Neural cell (in vitro differentiated cells): Measurements from ENCODE around the gene ST6GALNAC3. TPM values are rescaled to one million over a fixed set of nuclear protein-coding genes. Genes with fewer than 3 reads are reported as not detected.

Source experiments
- H2AFZ ChIP-seq: fragments of 200-600, 300-800 bp; sonication (generic), shearing (Covaris generic); 2 replicates; pipeline ENCODE4 v1.6.0; 2014; ENCODE audit warnings: low read depth, mild to moderate bottlenecking, antibody characterized with exemption, low read length, moderate library complexity
- H3F3A ChIP-seq: fragments of 200-600 bp; shearing (Covaris generic); 2 replicates; pipeline ENCODE4 v1.6.1; 2016; ENCODE audit warnings: mild to moderate bottlenecking, moderate library complexity, mixed read lengths, antibody characterized with exemption, low read length; ENCODE audit not compliant: insufficient read depth, poor library complexity, severe bottlenecking
- H3K27ac ChIP-seq: fragments of 200-600, 300-800 bp; sonication (generic), shearing (Covaris generic); 2 replicates; pipeline ENCODE4 v1.5.1; 2014; ENCODE audit warnings: mild to moderate bottlenecking, low read length, moderate library complexity
- H3K27me3 ChIP-seq: fragments of 300-800, 200-600 bp; sonication (generic), shearing (Covaris generic); 2 replicates; pipeline ENCODE4 v1.6.0; 2014; ENCODE audit warnings: mild to moderate bottlenecking, low read depth, low read length, moderate library complexity; ENCODE audit not compliant: insufficient read depth
- H3K36me3 ChIP-seq: fragments of 300-800, 200-600 bp; sonication (generic), shearing (Covaris generic); 2 replicates; pipeline ENCODE4 v1.5.1; 2014; ENCODE audit warnings: mild to moderate bottlenecking, antibody characterized with exemption, low read length, moderate library complexity; ENCODE audit not compliant: insufficient read depth
- H3K4me2 ChIP-seq: fragments of 300-800, 200-600 bp; sonication (generic), shearing (Covaris generic); 2 replicates; pipeline ENCODE4 v1.6.0; 2014; ENCODE audit warnings: mild to moderate bottlenecking, low read length
- H3K4me3 ChIP-seq: fragments of 300-800, 200-600 bp; sonication (generic), shearing (Covaris generic); 2 replicates; pipeline ENCODE4 v1.5.1; 2014; ENCODE audit warnings: mild to moderate bottlenecking, low read length, moderate library complexity
- H3K79me2 ChIP-seq: fragments of 200-600 bp; shearing (Covaris generic); replicated peaks from 2 replicates; pipeline ENCODE4 v1.6.0; 2014; ENCODE audit warnings: mild to moderate bottlenecking, low read length, moderate library complexity; ENCODE audit not compliant: insufficient read depth
- H3K9ac ChIP-seq: fragments of 300-800, 200-600 bp; sonication (generic), shearing (Covaris generic); 2 replicates; pipeline ENCODE4 v1.6.1; 2016; ENCODE audit warnings: mild to moderate bottlenecking, low read length, mixed read lengths
- H3K9me2 ChIP-seq: fragments of 200-600 bp; shearing (Covaris generic); 2 replicates; pipeline ENCODE4 v1.6.1; 2016; ENCODE audit warnings: mild to moderate bottlenecking, low read length, mixed read lengths; ENCODE audit not compliant: insufficient read depth
- H3K9me3 ChIP-seq: fragments of 200-600, 300-800 bp; sonication (generic), shearing (Covaris generic); 2 replicates; pipeline ENCODE4 v1.6.1; 2016; ENCODE audit warnings: mild to moderate bottlenecking, mixed run types, low read length, moderate library complexity, mixed read lengths
- H4K20me1 ChIP-seq: fragments of 200-600 bp; shearing (Covaris generic); 2 replicates; pipeline ENCODE4 v1.6.1; 2016; ENCODE audit warnings: mild to moderate bottlenecking, mixed run types; ENCODE audit not compliant: insufficient read depth
- CTCF ChIP-seq: fragments of 450-650 bp; IDR thresholded peaks from 2 replicates; pipeline ENCODE4 v1.5.1; 2014; ENCODE audit warnings: antibody characterized with exemption, mild to moderate bottlenecking, moderate library complexity; ENCODE audit not compliant: poor library complexity, severe bottlenecking
- EP300 ChIP-seq: fragments of 450-650 bp; conservative IDR thresholded peaks from 2 replicates; pipeline ENCODE4 v1.6.1; 2014; ENCODE audit warnings: antibody characterized with exemption, mild to moderate bottlenecking, moderate library complexity; ENCODE audit not compliant: poor library complexity, severe bottlenecking
- EZH2 ChIP-seq: fragments of 200-600, 300-800 bp; shearing (Covaris generic), sonication (generic); IDR thresholded peaks from 2 replicates; pipeline ENCODE4 v1.6.1; 2014; ENCODE audit warnings: antibody characterized with exemption, low read length, borderline replicate concordance, mild to moderate bottlenecking; ENCODE audit not compliant: insufficient read depth, poor library complexity, severe bottlenecking
- MXI1 ChIP-seq: fragments of 450-650 bp; conservative IDR thresholded peaks from 2 replicates; pipeline ENCODE4 v1.6.1; 2014; ENCODE audit warnings: antibody characterized with exemption, mild to moderate bottlenecking; ENCODE audit not compliant: poor library complexity, severe bottlenecking
- POLR2AphosphoS5 ChIP-seq: IDR thresholded peaks from 2 replicates; pipeline ENCODE4 v1.6.1; 2012
- RAD21 ChIP-seq: fragments of 450-650 bp; conservative IDR thresholded peaks from 2 replicates; pipeline ENCODE4 v1.6.1; 2014; ENCODE audit warnings: antibody characterized with exemption, mild to moderate bottlenecking, moderate library complexity
- REST ChIP-seq: IDR thresholded peaks from 2 replicates; pipeline ENCODE4 v1.6.1; 2012; ENCODE audit warnings: borderline replicate concordance
- SMC3 ChIP-seq: fragments of 450-650 bp; conservative IDR thresholded peaks from 2 replicates; pipeline ENCODE4 v1.6.1; 2014; ENCODE audit warnings: antibody characterized with exemption, mild to moderate bottlenecking, moderate library complexity; ENCODE audit not compliant: poor library complexity
- TAF1 ChIP-seq: IDR thresholded peaks from 2 replicates; pipeline ENCODE4 v1.6.1; 2012; ENCODE audit warnings: low read depth
- polyA plus RNA-seq: library from polyadenylated mRNA; depleted of rRNA; stranded (reverse); fragments of >200 nt; gene quantifications from 2 replicates; pipeline ENCODE4 v1.2.3, GENCODE V29; 2014

Gene ST6GALNAC3
- polyA plus RNA-seq, 1 donor from 2014 or later: 3.6 TPM

DNA sequence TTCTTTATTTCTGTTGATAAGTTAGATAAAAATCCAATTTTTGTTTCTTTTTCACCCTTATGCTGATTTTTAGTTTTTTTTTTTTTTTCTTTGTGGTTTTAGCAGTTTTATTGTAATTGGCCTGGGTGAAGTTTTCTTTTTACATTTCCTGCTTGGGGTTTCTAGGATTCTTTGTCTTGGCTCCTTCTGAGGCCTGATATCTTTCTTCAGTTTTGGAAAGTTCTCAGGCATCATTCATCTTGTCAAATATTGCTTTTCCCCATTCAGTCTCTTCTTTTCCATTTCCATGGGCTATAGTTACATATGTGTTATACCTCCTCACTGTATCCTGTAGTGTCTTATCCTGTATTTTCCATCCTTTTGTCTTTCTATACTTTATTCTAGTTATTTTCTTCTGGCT is 28.5 kb downstream of the ST6GALNAC3 start:
- Histone ChIP-seq H3K9me3 (no peaks in the 10 kb centered on the region), H3K27ac (no peak overlapping the region), H2AFZ (no peak overlapping the region), H3K36me3 (no peaks in the 10 kb centered on the region), H4K20me1 (no peaks in the 10 kb centered on the region), H3K27me3 (no peaks in the 10 kb centered on the region), H3K9me2 (no peaks in the 10 kb centered on the region), H3K4me2 (no peak overlapping the region), H3K4me3 (no peak overlapping the region), H3F3A (no peaks in the 10 kb centered on the region), H3K9ac (no peak overlapping the region), H3K79me2 (no peaks in the 10 kb centered on the region)
- no peak for TF ChIP-seq CTCF
- no peak for TF ChIP-seq SMC3
- no peak for TF ChIP-seq EZH2
- TF ChIP-seq RAD21: no peak
- no peak for TF ChIP-seq REST
- TF ChIP-seq TAF1: no peak
- no peak for TF ChIP-seq POLR2AphosphoS5
- TF ChIP-seq EP300: no peak
- TF ChIP-seq MXI1: no peak

GRCh38 chr1:76105372-76105771 is 30.8 kb downstream of the ST6GALNAC3 start:
- Histone ChIP-seq H3K9me3 (no peaks in the 10 kb centered on the region), H3K4me2 (no peak overlapping the region), H4K20me1 (no peaks in the 10 kb centered on the region), H3K36me3 (no peaks in the 10 kb centered on the region), H3F3A (no peaks in the 10 kb centered on the region), H3K79me2 (no peaks in the 10 kb centered on the region), H3K9ac (no peak overlapping the region), H2AFZ (no peak overlapping the region), H3K9me2 (no peaks in the 10 kb centered on the region), H3K4me3 (no peak overlapping the region), H3K27ac (no peak overlapping the region), H3K27me3 (no peaks in the 10 kb centered on the region)
- no peak for TF ChIP-seq RAD21
- no peak for TF ChIP-seq REST
- TF ChIP-seq CTCF: no peak
- TF ChIP-seq EP300: no peak
- TF ChIP-seq POLR2AphosphoS5: no peak
- no peak for TF ChIP-seq EZH2
- no peak for TF ChIP-seq MXI1
- no peak for TF ChIP-seq TAF1
- no peak for TF ChIP-seq SMC3
